Fibroblast of gingiva (primary cell): Measurements from ENCODE around the gene DOCK3.

Source experiments
- DNase-seq: peaks from one replicate; pipeline ENCODE4 v3.0.0-alpha.2; 2011; ENCODE audit warnings: low read depth

Gene DOCK3

DNA sequence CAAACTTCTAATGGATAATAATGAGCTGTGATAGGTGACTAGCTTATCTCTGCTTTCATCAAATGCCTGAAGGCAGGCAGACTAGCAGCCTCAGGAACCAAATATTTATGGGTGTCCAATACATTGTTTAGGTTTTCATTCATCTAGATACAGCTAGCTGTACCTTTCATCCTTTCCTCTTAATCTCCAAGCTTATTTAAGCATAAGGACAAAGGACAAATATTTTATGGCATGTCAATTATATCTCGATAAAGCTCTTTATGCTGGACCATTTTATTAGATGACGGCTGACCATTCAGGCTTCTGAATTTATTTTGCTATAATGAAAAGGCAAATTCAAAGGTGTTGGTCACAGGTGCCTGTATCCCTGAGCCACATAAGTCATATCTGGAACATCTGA lies 733.3 kb downstream of the DOCK3 start:
- no peak for DNase-seq

DNA sequence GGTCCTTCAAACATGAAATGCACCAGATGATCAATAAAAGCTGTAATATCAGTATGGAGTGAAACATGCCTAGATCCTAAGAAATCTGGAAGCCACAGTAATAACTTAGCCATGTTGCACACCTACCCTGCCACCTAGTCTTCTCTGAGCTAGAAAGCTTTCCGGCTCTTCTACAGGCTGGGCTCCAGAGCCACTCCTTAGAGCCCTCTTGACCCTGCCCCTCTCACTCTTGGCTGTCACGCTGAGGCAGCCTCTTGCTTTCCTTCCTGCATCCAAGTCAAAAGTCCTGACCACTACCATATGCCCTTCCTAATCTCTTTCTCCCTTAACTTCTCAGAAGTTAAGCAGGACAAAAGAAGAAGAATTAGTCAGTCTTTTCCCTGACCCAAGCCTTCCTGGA lies 734.1 kb downstream of the DOCK3 start:
- DNase-seq: no peak

- DNase-seq: no peak
Measured at GRCh38 chr3:51422211-51422610, 747.5 kb downstream of the DOCK3 start.

GRCh38 chr3:51426921-51427320 lies 752.2 kb downstream of the DOCK3 start:
- no peak for DNase-seq

- no peak for DNase-seq
Measured at GRCh38 chr3:51429138-51429537, 754.4 kb downstream of the DOCK3 start.
